ENCODE results near the gene TPH1.

Gene TPH1

DNA sequence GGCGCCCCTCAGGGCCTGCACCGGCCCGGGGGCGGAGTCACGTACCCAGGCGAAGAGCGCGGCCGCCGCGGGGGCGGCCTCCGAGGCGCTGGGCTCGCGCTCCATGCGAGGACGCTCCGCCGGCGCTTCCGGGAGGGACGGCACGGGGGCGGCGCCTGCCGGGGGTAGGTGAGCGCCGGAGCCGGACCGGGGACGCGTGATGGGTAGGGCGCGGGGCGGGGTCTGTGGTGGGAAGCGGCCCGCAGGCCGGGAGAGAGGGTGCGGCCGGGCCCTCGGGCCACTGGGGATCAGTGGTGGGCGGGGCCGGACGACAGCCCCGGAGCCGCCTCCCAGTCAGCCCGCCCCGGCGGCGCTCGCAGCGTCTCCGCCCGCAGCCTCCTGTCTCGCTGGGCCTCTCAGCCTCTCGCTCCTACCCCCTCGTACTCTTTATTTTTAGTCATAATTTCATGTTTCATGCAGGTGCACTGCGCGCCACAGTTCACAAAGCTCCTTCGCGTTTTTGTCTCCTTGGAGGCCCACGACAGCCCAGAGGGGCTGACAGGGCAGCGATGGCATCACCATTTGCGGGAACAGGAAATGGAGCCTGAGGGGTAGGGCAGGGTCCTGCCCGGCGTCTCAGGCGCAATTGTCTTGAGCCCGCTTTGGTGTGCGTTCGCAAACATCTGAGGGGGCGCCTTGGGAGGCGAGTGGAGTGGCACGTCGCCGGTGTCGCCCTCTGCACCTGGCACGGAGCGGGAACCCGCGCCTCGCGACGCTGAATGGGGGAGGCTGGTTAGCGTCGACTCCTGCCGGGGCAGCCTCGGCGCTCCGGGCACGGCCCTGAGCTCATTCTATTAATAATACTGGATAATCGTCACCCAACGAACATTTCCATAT is 32.9 kb downstream of the TPH1 start, which contains the start of gene SERGEF:
Gene SERGEF, minus strand, starts transcription at position 142 of the 876 bp plus-strand sequence. Its CDS starts 37 bp downstream, at position 105.
- Histone ChIP-seq H3K4me2 (ENCODE audit: low read length) (peak within 1 kb of the TSS; percentile 91), H3K4me1 (ENCODE audit: control insufficient read depth, low read length) (peaks cover 32% of the 10 kb centered on the region), H3K36me3 (ENCODE audit: control insufficient read depth, low read length) (no peaks in the 10 kb centered on the region), H3K79me2 (ENCODE audit: control insufficient read depth, low read length) (peaks cover 32% of the 10 kb centered on the region), H3F3A (ENCODE audit: control insufficient read depth, insufficient read depth) (no peaks in the 10 kb centered on the region), H3K9me3 (ENCODE audit: control insufficient read depth, insufficient read depth, low read length) (no peaks in the 10 kb centered on the region), H3K9me2 (replicated peaks; ENCODE audit: control insufficient read depth, low read length) (no peaks in the 10 kb centered on the region), H3K27me3 (ENCODE audit: control insufficient read depth, low read length) (no peaks in the 10 kb centered on the region), H3K4me3 (ENCODE audit: low read length) (peak within 1 kb of the TSS; percentile 78), H4K20me1 (ENCODE audit: control insufficient read depth, insufficient read depth, low read depth, low read length) (no peaks in the 10 kb centered on the region), H3K27ac (ENCODE audit: low read depth, low read length) (peak within 1 kb of the TSS; percentile 77)
- TF ChIP-seq, protein P1, sequence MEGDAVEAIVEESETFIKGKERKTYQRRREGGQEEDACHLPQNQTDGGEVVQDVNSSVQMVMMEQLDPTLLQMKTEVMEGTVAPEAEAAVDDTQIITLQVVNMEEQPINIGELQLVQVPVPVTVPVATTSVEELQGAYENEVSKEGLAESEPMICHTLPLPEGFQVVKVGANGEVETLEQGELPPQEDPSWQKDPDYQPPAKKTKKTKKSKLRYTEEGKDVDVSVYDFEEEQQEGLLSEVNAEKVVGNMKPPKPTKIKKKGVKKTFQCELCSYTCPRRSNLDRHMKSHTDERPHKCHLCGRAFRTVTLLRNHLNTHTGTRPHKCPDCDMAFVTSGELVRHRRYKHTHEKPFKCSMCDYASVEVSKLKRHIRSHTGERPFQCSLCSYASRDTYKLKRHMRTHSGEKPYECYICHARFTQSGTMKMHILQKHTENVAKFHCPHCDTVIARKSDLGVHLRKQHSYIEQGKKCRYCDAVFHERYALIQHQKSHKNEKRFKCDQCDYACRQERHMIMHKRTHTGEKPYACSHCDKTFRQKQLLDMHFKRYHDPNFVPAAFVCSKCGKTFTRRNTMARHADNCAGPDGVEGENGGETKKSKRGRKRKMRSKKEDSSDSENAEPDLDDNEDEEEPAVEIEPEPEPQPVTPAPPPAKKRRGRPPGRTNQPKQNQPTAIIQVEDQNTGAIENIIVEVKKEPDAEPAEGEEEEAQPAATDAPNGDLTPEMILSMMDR (IDR thresholded peaks at IDR 0.05; ENCODE audit: low read depth, low read length, poor library complexity, severe bottlenecking), result peak; percentile 15
- no peak for TF ChIP-seq EZH2phosphoT487 (IDR thresholded peaks at IDR 0.05; ENCODE audit: borderline replicate concordance, low read length)

DNA sequence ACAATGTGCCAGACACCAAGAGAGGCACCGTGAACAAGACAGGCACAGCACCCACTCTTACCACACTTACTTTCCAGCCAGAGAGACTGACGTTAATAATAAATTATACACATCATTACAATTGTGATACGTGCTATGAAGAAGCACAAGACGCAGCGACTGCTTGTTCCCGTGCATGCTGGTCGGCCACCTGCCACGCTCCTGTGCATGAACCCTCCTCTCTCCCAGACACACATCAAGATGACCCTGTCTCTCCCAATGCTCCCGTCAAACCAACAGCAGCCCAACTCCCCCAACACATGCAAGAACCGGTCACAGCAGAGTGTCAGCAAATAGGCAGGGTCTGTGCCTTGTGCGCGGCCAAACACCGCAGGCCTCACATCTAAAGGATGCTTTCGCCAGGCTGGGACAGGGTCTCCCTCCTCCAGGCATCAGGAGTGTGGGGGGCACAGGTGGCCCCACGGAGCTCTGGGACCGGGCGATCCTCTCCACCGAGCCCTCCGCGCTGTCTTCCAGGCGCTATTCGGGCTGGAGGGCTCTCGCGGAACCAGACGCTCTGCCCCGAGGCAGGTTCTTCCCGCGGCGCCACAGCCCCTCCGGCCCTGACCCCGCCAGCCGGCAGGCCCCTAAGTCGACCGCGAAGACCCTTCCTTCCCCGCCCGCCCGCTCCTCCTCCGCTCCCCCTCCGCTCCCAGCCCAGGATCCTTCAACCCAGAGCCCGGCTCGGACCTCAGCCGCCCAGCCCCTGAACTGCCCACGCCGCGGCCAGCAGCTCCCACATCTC is 33.8 kb downstream of the TPH1 start:
- Histone ChIP-seq H3K79me2 (ENCODE audit: control insufficient read depth, low read length) (peaks cover 32% of the 10 kb centered on the region), H3K4me3 (ENCODE audit: low read length) (peak overlapping the region; percentile 78), H3K4me1 (ENCODE audit: control insufficient read depth, low read length) (peaks cover 32% of the 10 kb centered on the region), H3K4me2 (ENCODE audit: low read length) (peak overlapping the region; percentile 91), H3K27me3 (ENCODE audit: control insufficient read depth, low read length) (no peaks in the 10 kb centered on the region), H3F3A (ENCODE audit: control insufficient read depth, insufficient read depth) (no peaks in the 10 kb centered on the region), H4K20me1 (ENCODE audit: control insufficient read depth, insufficient read depth, low read depth, low read length) (no peaks in the 10 kb centered on the region), H3K36me3 (ENCODE audit: control insufficient read depth, low read length) (no peaks in the 10 kb centered on the region), H3K9me2 (replicated peaks; ENCODE audit: control insufficient read depth, low read length) (no peaks in the 10 kb centered on the region), H3K27ac (ENCODE audit: low read depth, low read length) (peak overlapping the region; percentile 22), H3K9me3 (ENCODE audit: control insufficient read depth, insufficient read depth, low read length) (no peaks in the 10 kb centered on the region)
- TF ChIP-seq EZH2phosphoT487 (IDR thresholded peaks at IDR 0.05; ENCODE audit: borderline replicate concordance, low read length), result no peak
- TF ChIP-seq, protein P1 (IDR thresholded peaks at IDR 0.05; ENCODE audit: low read depth, low read length, poor library complexity, severe bottlenecking), result no peak

DNA sequence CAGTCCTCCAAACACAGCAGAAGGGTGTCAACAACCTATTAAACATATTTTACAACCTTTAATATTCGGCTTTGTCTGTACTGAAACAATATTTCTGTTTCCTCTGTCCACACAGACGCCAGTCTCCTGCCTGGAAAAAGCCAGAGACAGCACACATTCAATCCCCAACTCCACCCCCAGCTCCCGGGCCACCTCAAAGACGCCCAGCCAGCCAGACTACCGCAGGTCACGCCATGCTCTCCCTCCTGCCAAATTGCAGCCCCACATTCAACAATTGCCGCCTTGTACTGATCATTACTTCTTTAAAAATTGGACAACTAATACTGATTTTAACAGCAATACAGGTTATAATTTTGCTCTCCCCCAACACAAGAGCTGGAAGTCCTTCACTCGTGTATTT is 34.4 kb downstream of the TPH1 start:
- no peaks in the 10 kb centered on the region for H3K27me3 ChIP-seq (ENCODE audit: control insufficient read depth, low read length)
- H3F3A ChIP-seq (ENCODE audit: control insufficient read depth, insufficient read depth), result no peaks in the 10 kb centered on the region
- peak overlapping the region; percentile 78 for H3K4me3 ChIP-seq (ENCODE audit: low read length)

More for the DNA sequence above, 34.4 kb downstream of the TPH1 start:
- peak overlapping the region; percentile 91 for H3K4me2 ChIP-seq (ENCODE audit: low read length)
- no peak overlapping the region for H3K27ac ChIP-seq (ENCODE audit: low read depth, low read length)
- H3K79me2 ChIP-seq (ENCODE audit: control insufficient read depth, low read length), result peaks cover 32% of the 10 kb centered on the region
- H3K9me2 ChIP-seq (replicated peaks; ENCODE audit: control insufficient read depth, low read length), result no peaks in the 10 kb centered on the region
- no peak for TF ChIP-seq EZH2phosphoT487 (IDR thresholded peaks at IDR 0.05; ENCODE audit: borderline replicate concordance, low read length)
- TF ChIP-seq, protein P1 (IDR thresholded peaks at IDR 0.05; ENCODE audit: low read depth, low read length, poor library complexity, severe bottlenecking), result no peak
- peaks cover 2% of the 10 kb centered on the region; the same call in 1 of the 2 replicates for H3K36me3 ChIP-seq (ENCODE audit: control insufficient read depth, low read length)
- no peaks in the 10 kb centered on the region for H3K9me3 ChIP-seq (ENCODE audit: control insufficient read depth, insufficient read depth, low read length)
- no peaks in the 10 kb centered on the region for H4K20me1 ChIP-seq (ENCODE audit: control insufficient read depth, insufficient read depth, low read depth, low read length)
- H3K4me1 ChIP-seq (ENCODE audit: control insufficient read depth, low read length), result peaks cover 32% of the 10 kb centered on the region

All from DOHH2 (cell line).